Colon (tissue), 2 donors: ENCODE results near the gene RPUSD1.
"Not testable (repeated sequence)": the region's sequence is repeated elsewhere in the genome, so short reads cannot be mapped to it uniquely, and the experiment has no call there.

Experiments
- FAIRE-seq: peaks from 2 replicates; lab custom pipeline; 2012; peaks lifted over from hg19 to GRCh38; lab: Jason Lieb, UNC
- donor health status: control.
- donor health status: control.

RPUSD1 gene

DNA sequence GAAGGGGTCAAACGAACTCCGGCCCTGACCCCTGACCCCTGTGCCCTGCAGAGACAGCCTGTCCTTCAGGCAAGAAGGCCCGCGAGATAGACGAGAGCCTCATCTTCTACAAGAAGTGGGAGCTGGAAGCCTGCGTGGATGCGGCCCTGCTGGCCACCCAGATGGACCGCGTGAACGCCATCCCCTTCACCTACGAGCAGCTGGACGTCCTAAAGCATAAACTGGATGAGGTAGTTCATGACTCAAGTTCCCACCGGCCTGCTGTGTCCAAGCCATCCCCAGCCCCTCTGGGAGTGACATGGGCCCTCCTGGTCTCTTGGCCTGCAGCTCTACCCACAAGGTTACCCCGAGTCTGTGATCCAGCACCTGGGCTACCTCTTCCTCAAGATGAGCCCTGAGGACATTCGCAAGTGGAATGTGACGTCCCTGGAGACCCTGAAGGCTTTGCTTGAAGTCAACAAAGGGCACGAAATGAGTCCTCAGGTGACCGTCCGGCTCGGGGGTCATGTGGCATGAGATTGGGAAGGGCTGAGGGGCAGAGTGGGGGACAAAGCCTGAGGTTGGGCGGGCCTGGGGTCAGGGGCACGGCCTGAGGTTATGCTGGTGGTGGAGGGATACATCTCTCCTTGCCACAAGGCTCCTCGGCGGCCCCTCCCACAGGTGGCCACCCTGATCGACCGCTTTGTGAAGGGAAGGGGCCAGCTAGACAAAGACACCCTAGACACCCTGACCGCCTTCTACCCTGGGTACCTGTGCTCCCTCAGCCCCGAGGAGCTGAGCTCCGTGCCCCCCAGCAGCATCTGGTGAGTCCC, 22.0 kb downstream of the RPUSD1 start:
- no peak for FAIRE-seq

DNA sequence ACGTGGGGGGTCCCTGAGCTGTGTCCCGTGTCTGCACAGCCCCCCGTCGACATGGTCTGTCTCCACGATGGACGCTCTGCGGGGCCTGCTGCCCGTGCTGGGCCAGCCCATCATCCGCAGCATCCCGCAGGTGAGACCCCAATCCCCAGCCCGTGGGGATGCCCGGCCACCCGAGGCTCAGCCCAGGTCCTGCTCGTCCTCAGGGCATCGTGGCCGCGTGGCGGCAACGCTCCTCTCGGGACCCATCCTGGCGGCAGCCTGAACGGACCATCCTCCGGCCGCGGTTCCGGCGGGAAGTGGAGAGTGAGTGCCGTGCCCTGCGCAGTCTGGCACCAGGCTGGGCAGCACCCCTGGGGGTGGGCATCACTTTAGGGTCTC, 22.7 kb downstream of the RPUSD1 start:
- no peak for FAIRE-seq

DNA sequence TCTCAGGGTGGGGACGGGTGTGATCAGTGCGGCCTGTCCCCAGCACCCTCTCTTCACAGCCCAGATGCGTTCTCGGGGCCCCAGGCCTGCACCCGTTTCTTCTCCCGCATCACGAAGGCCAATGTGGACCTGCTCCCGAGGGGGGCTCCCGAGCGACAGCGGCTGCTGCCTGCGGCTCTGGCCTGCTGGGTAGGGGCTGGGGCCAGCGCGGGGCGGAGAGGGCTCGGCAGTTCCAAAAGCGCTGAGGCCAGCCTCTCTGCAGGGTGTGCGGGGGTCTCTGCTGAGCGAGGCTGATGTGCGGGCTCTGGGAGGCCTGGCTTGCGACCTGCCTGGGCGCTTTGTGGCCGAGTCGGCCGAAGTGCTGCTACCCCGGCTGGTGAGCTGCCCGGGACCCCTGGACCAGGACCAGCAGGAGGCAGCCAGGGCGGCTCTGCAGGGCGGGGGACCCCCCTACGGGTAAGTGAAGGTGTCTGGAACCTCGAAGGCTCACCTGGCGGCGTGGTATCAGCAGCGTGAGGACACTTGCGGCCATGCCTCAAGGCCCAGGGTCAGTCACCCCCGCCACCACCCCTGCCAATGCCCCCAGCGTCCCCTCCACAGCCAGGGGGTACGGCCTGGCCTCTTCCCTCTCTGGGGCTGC, 23.2 kb downstream of the RPUSD1 start:
- no peak for FAIRE-seq

DNA sequence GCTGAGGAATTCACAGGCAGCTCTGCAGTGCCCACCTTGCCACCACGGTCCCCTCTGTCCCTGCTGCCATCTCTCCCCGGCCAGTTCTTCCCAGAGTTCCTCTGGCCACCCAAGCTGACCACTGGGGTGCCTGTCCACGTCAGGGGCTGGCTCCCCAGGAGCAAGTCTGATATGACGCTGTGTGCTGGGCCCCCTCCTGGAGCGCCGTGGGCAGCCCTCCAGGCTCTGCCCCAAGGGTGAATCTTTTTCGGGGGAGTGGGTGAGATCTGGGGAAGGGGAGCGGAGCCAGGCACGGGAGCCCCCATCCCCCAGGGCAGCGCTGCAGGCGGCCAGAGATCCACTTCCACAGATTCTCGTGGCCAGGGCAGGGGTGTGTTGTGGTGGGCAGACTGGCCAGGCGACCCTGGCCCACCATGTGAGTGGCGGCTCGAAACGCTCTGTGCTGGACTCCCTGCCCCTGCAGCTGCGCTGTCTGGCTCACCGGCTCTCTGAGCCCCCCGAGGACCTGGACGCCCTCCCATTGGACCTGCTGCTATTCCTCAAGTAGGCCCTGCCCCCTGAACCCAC, 23.9 kb downstream of the RPUSD1 start:
- no peak for FAIRE-seq

DNA sequence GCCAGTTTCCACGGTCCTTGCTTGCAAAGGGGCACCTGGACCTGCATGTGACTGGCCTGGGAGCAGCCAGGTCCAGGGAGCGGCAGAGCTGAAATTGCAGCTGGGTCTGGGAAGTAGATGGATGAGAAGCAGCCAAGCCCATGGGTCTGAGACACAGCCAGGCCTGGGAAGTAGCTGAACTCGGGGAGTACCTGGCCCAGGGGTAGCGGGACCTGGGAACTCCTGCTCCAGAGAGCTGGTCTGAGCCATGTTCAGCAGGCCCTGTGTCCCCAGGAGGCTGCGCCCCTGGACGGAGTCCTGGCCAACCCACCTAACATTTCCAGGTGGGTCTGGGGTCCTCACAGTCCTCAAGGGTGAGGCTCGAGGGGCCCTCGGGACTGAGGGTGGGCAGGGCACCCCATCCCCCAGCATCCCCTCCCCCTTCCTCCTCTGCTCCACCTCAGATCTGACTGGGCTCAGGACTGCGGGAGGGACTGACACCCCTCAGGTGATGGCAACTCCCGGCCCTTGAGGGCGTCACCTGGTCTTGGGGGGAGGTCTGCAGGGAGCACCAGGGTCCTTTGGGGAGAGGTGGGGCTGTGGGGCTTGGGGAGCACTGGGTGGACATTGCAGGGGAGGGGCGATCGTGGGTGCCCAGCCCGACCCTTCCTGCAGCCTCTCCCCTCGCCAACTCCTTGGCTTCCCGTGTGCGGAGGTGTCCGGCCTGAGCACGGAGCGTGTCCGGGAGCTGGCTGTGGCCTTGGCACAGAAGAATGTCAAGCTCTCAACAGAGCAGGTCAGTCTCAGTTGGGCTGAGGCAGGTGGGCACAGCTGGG, 24.6 kb downstream of the RPUSD1 start:
- no peak for FAIRE-seq

DNA sequence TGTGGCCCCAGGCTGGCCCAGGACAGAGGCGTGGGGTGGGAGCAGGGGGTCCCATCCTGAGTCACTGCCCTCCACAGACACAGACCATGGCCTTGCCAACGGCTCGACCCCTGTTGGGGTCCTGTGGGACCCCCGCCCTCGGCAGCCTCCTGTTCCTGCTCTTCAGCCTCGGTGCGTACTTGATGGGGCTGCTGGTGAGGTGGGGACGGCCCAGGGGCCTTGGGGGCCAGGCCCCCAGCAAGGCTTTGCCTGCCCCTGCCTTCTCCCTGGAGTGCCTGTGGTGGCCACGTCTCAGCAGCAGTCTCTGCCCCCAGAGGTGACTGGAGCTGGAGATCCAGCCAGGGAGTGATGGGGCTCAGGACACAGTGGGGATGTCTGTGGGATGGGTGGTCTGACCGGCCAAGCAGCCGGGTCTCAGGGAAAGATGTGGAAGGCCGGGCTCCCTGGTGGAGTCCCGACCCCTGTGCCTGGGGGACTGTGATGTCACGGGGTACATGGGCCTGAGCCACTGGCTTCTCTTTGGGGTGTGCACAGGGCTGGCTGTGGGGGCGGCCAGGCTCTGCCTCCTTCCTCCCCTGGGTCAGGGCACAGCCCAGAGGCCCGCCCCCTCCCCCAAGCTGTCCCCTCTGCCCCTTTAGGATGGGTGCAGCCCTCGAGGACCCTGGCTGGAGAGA, 25.4 kb downstream of the RPUSD1 start:
- FAIRE-seq, result no peak

DNA sequence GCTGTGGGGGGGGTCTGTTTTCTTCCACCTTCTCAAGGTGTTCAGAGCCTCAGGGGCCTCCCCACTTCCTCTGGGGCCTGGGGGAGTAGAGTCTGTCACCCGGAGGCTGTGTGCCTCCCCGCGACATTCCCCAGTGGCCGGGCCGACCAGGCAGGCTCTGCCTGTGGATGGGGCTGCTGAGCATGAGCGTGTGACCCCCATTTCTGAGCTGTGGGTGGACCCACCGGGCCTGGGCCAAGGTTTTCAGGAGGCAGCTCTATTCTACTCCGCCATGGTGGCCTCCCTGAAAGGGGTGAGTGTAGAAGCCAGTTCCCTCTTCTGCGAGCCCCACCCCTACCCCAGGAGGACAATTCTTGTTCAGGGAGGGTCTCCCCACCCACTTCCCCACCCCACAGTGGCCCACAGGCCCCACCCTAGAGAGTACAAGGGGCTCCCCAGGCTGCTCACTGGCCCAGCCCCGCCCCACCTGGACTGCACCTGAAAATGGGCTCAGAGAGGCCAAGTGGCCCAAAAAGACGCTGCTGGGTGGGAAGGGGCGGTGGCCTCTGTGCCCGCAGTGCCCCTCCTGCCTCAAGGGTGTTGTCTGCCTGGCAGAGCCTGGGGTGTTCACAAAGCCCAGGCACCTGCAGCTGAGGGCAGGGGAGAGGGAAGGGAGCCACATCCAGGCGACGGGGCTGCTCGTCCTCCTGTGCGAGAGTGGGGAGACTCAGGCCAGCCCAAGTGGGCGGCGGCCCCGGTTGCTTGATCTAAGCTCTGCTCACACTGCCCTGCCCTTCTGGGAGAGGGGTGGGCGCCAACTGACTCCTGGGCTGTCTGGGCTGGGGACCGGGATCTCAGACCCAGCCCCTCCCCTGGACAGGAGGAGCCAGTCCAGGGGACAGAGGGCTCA, 26.3 kb downstream of the RPUSD1 start:
- no peak for FAIRE-seq

DNA sequence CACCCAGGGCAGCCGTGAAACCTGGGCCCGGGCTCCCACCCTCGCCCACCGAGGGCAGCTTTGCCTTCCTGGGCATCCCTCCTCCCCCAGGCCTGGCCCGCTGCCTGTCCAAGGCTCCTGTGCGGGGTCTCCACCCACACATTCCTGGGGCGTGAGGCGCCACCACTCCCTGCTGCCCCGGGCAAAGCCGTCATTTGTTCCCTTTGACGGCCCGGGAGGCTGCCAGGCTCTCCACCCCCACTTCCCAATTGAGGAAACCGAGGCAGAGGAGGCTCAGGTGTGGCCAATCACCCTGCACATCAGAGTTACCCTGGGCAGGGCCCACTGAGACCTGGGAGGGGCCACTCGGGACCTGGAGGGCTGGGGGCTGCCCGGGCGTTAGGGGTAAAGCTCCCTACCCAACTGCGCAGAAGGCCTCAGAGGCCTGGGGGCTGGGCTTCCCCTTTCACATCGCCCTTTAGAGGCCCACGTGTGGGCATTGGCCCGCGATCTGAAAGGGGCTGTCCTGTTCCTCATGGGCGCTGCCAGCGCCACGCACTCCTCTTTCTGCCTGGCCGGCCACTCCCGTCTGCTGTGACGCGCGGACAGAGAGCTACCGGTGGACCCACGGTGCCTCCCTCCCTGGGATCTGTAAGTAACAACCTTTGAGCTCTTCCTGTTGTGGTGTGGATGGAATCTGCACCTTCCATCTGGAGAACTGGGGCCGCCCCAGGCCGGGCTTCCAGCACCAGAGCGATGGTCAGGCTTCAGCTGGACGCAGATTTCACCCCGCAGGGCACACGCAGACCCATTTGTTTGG, 27.4 kb downstream of the RPUSD1 start, which contains the start of gene MSLN:
Gene MSLN (plus strand): TSS at position 190 of the 799 bp plus-strand sequence. CDS start 1,947 bp downstream, outside the sequence.
- FAIRE-seq, result no peak

DNA sequence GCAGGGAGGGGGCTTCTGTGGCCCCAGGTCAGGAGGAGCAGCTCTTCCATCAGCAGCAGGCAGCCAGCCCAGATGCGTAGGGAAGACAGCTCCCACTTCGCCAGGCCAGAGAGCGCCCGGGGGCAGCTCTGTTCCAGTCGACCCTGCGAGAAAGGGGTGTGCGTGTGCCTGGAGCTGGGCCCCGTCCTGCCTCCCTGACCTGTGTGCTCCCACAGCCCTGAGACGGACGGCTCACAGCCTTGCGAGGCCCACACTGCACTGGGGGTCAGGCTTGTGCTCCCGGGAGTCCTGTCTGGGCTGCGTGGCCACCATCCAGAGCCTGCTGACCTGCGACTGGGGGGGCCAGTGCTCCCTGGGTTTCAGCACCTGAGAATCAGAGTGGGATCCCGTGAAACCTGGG, 28.1 kb downstream of the RPUSD1 start:
- FAIRE-seq, result no peak

DNA sequence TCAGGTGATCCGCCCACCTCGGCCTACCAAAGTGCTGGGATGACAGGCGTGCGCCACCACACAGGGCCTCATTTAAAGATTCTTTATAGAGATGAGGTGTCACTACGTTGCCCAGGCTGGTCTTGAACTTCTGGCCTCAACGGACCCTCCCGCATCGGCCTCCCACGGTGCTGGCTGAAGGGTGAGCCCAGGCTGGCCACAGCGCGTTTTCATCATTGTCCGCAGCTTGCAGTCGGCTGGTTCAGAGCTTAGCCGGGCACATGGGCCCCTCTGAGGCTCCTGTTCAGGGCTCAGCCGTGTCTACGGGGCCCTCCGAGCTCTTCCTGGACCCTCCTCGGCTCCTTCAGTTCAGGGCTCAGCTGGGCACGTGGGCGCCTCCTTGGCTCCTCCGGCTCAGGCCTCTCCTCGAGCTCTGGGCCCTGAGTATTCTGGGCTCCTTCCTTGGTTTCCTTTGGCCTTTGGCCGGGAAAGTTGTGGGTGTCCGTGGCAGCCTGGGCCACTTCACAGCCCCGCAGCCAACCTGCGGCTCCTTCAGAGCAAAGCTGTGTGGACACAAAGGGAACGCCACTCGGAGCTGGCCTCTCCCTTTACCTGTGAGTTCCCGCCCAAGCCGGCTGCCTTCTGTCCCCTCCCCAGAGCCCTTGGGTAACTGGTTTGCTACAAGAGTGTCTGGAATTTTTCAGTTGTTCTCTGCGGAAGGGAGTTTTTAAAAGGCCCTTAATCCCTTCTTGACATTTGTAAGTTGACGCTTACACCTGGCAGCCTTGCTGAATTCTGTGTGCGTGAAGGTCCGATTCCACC, 28.9 kb downstream of the RPUSD1 start:
- FAIRE-seq, result no peak

DNA sequence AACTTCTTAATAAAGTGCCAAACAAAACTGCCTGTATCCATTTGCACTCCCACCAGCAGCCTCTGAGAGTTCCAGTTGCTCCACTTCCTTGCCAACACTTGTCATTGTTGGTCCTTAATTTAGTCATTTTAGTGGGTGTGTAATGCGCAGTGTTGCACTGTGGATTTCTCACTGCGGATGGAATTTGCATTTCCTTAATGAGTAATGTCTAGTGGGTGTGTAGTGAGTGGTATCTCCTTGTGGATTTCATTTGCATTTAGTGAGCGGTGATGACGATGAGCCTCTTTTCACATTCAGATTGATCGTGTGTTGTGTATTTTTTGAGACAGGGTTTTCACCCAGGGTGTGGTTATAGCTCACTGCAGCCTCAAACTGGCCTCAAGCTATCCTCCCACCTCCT, 31.8 kb downstream of the RPUSD1 start:
- FAIRE-seq, result no peak

DNA sequence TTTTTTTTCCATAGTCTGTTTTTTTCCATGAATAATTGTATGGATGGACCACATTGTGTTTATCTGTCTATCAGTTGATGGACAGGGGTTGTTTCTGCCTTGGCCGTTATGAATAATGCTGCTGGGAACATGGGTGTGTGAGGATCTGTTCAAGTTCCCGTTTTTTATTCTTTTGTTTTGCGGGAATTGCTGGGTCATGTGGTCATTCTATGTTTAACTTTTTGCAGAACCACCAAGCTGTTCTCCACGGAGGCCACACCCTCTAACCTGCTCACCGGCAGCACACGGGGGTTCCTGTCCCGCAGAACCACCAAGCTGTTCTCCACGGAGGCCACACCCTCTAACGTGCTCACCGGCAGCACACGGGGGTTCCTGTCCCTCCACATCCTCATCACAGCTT, 33.5 kb downstream of the RPUSD1 start:
- no peak for FAIRE-seq

DNA sequence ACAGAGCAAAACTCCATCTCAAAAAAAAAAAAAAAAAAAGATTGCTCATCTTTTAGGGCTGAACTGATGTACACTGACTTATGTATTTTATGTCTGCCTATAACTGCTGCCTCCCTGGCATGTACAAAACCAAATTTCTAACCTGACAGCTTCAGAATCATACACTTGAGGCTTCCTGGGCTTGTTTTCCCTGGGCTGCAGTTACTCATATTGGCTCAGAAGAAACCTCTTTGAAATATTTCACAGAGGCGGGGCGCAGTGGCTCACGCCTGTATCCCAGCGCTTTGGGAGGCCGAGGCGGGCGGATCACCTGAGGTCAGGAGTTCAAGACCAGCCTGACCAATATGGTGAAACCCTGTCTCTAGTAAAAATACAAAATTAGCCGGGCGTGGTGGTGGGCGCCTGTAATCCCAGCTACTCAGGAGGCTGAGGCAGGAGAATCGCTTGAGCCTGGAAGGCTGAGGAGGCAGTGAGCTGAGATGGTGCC, 34.0 kb downstream of the RPUSD1 start:
- not testable (repeated sequence) for FAIRE-seq

DNA sequence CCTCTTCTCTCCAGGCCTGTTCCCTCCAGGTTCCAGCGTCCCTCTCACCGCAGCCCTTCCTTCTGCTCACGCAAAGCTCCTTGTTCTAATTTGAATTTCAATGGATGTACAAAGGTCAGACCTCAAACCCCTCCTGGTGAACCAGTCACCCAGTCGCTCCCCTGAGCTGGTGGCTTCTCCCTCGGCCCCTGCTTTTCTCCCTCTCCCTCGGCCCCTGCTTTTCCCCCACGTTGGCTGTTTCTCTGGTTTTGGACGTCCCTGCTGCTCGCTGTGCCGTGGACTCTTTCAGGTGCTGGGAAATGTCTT, 36.2 kb downstream of the RPUSD1 start:
- FAIRE-seq, result no peak

DNA sequence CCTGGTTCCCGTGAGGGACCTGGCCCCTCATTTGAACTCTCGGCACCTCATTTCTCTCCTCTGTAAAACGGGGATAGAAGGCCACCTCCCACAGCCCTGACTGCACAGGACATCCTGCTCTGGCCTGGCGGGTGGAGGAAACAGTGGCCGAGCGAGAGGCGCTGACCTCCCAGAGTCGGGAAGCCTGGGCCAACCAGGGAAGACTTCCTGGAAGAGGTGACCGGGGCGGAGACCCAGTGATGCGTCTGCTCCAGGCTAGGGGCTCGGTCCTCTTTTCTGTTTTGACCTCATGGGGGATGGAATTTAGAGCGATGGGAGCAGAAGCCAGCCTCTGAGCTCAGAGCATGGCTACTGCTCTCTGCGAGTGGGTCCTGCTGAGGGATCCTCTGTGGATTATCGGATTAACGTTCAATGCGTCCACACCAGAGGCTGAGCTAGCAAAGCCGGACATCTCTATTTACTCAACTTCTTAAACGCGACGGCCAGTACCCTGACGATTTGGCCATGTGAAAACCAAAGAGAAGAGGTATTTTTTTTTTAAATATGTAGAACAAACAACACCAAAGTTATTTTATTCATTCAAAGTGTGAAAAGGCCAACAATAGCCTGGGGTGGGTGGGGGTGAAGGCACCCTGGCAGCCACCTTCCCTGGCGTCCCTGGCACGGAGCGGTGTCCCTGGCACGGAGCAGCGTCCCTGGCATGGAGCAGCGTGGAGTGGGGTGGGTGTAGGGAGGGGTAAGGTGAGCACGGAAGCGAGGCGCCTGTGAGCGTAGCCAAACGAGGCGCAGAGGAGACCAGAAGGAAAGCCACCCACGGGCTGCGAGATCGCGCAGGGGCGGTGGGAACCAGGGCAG, 36.8 kb downstream of the RPUSD1 start:
- no peak for FAIRE-seq

DNA sequence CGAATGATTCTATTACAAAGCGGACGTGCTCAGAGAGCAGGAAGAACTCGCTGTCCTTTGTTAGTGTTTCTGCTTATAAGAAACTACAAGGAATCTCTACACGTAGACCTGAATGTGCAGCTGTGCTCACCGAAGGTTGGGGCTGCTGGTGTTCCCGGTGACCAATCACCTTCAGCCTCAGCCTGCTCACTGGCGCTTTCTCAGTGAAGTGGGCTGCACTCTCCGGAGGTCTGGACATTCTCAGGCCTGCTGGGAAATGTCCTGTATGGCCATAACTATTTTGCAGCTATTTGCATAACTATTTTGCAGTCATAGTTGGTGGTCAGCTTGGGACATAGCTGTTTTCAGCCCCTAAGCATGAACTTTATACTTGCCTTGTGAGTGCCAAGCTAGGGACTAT, 37.7 kb downstream of the RPUSD1 start:
- FAIRE-seq, result no peak

DNA sequence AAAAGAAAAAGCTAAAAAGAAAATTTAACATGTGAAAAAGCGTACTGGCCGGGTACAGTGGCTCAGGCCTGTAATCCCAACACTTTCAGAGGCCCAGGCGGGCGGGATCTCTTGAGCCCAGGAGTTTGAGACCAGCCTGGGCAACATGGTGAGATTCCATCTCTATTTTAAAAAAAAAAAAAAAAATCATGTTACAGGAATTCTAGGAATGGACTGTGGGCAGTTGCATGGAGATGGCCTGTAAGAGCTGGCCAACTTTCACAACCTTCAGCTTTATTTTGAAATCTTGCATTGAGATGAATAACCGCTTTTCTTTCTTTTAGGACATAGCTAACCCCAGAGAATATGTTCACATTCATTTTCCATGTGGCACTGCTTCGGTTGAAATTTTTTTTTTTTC, 39.2 kb downstream of the RPUSD1 start:
- no peak for FAIRE-seq
